Measurements from ENCODE around the gene DNAJC17.

DNA sequence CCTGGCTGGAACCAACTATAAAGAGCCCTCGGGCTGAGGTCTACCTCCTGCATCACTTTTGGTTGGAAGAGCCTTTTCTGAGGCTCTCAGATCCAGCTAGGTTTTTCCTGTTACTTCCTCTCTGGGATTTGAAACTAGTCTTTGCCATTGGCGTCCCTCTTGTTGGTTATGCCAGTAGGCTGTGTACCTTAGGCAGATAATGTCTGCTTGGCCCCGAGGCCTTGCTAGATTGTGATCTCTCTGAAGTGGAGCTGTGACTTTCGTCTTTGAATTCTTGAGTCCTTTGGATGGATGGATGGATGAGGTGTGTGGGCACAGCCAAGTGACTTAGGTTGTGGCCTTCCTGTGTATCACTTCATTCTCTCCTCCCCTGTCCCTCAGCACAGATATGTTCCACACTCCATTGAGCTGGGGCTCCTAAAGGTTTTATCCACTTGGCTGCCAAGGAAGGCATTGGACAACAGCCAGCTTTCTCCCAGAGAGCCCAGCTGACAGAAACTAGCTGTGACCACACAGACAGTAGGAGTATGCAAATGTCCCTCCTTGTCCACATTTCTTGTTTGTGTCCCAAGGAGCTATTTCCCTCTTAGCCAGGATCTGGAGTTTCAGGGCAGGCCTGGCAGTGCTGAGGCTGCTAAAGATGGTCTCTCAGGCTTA lies 7.9 kb upstream of the DNAJC17 start:
- TF ChIP-seq, protein P1, sequence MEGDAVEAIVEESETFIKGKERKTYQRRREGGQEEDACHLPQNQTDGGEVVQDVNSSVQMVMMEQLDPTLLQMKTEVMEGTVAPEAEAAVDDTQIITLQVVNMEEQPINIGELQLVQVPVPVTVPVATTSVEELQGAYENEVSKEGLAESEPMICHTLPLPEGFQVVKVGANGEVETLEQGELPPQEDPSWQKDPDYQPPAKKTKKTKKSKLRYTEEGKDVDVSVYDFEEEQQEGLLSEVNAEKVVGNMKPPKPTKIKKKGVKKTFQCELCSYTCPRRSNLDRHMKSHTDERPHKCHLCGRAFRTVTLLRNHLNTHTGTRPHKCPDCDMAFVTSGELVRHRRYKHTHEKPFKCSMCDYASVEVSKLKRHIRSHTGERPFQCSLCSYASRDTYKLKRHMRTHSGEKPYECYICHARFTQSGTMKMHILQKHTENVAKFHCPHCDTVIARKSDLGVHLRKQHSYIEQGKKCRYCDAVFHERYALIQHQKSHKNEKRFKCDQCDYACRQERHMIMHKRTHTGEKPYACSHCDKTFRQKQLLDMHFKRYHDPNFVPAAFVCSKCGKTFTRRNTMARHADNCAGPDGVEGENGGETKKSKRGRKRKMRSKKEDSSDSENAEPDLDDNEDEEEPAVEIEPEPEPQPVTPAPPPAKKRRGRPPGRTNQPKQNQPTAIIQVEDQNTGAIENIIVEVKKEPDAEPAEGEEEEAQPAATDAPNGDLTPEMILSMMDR (conservative IDR thresholded peaks at IDR 0.05; ENCODE audit: low read depth, low read length) = no peak
- no peak for TF ChIP-seq EZH2phosphoT487 (IDR thresholded peaks at IDR 0.05; ENCODE audit: borderline replicate concordance, low read length)

All from PC-3 (cell line).